GM19351 (cell line): ENCODE measurements around the gene DNAJA3.
"Not testable (repeated sequence)": the region's sequence is repeated elsewhere in the genome, so short reads cannot be mapped to it uniquely, and the experiment has no call there.

Source experiments
- ATAC-seq: cut with Tn5 transposase; IDR thresholded peaks from one replicate; pipeline ENCODE4 v1.9.1; 2021; ENCODE audit warnings: mild to moderate bottlenecking, moderate library complexity; ENCODE audit not compliant: unreplicated experiment

The DNAJA3 gene

DNA sequence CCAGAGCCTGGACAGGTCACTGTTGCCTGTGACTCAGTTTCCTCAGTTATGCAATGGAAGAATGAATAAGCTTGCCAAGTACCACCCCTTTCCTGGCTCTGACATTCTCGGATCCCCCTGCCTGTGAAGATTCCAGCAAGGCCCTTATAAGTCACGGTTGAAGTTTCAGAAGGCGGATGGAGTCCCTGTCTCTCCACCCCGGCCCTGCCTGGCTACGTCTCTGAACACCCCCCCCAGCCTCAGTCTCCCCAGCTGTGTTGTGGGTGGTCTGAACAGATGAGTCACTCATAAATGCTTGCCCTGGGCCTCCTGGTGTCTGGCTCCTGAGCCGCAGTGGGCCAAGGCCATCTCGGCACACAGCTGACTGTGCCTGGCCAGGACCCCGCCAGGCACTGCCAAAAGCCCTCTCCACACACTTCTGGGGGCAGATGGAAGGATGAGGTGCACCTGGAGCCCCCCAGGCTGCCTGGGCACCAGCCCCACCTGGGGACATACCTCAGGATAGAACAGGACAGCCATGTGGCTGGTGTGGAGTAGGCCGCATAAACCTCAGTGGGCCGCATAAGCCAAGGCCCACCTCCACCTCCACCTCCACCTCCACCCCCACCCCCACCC lies 38.6 kb upstream of the DNAJA3 start:
- ATAC-seq: no peak

DNA sequence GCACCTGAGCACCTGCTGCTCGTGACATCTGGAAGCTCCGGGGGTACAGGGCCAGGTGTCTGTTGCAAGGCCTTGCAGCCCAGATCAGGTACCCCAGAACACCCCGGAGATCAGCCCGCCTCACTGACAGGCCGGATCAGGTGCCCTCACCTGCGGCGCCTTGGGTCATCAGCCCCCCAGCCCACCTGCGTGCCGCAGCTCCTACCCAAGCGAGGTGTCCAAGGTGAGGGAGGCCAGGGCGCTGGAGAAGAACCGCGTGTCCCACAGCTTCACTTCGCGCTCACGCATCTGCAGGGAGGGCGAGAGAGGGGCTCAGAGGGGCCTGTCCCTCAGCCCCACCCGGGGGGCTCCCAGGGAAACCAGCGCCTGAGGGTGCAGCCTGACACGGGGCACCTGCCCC lies 37.9 kb upstream of the DNAJA3 start:
- ATAC-seq: no peak

DNA sequence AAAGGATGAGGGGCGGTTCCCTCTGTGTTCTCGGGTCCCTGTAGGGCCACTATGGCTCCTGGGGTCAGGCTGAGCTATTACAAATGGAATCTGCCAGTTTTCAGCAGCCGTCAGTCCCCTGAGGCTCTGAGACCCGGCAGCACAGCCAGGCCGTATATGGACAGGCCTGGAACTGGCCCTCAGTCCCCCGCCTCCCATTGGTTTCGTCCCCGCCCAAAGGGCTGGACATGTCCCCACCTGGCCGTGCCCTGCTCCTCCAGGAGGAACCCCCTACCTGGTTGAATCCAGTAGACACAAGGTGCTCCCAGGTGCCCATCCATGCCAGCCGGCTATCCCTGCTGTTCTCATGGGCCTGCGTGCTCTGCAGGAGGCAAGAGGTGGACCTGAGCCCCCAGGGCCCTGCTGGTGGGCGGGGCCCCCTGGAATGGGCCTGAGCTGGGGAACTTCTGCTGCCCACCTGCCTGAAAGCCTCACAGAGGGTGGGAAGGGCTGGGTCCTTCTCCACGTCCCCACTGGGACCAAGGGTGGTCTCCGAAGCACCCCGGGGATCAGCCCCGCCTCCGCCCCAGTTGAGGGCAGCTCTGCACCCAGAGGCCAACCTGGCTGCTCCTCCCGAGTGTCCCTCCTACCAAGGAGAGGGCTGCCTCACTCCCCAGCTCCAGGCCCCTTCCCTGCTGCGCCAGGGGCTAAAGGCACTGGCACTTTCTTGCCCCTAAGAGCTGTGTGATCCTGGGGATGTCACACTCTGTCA lies 37.2 kb upstream of the DNAJA3 start:
- ATAC-seq: no peak

- ATAC-seq: no peak
These were observed 36.4 kb upstream of the DNAJA3 start for GRCh38 chr16:4389051-4389955.

GRCh38 chr16:4390266-4391260 lies 35.1 kb upstream of the DNAJA3 start:
- no peak for ATAC-seq

GRCh38 chr16:4391631-4392381 lies 33.9 kb upstream of the DNAJA3 start:
- ATAC-seq: no peak

DNA sequence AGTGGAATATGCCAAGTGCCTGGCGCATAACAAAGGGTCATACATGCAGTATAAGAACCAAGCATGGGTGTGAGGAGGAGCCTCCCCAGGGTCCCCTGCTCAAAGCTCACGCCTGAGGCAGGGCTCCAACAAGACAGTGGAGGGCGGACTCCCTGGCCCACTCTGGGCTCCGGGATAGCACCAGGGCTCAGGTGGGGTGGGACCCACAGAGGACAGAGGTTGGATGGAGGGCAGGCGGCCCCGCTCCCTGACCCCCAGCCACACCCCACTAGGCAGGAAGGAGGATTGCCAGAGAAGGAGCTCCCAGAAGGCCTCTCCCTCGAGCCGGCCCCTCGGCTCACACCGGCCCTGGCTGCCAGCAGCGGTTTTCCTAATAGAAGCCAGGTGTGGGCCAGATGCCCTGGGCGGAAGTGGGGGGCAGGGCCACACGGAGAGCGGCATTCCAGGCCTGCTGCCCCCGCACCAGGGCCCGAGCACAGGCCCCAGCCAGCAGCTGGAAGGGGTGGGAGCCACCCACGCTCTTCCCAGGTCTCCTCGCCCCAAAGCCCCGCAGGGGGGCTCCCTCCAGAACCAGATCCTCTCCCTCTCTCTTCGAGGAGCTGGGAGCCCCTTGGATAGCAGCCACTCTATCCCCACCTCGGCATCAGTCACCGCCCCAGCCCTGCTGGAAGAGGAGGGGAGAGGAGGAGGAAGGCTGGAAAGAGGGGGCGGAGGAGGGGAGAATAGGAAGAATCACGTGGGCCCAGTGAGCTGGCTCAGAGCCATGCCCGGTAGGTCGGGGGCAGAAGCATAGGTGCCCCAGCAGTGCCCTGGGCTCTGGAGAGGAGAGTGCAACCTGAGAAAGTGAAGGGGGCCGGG lies 33.1 kb upstream of the DNAJA3 start:
- ATAC-seq: no peak

GRCh38 chr16:4393240-4393600 lies 32.4 kb upstream of the DNAJA3 start:
- ATAC-seq: no peak

DNA sequence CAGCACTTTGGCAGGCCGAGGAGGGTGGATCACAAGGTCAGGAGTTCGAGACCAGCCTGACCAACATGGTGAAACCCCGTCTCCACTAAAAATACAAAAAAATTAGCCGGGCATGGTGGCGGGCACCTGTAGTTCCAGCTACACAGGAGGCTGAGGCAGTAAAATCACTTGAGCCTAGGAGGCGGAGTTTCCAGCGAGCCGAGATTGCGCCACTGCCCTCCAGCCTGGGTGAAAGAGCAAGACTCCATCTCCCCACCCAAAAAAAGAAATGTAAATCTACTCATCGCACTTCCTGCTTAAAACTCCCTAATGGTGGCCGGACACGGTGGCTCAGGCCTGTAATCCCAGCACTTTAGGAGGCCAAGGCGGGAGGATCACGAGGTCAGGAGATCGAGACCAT lies 31.8 kb upstream of the DNAJA3 start:
- ATAC-seq: not testable (repeated sequence)

GRCh38 chr16:4395055-4395726 lies 30.5 kb upstream of the DNAJA3 start:
- ATAC-seq: no peak

GRCh38 chr16:4399001-4399730 lies 26.5 kb upstream of the DNAJA3 start:
- no peak for ATAC-seq

- ATAC-seq: no peak
These were observed 24.6 kb upstream of the DNAJA3 start for GRCh38 chr16:4401094-4401501.

DNA sequence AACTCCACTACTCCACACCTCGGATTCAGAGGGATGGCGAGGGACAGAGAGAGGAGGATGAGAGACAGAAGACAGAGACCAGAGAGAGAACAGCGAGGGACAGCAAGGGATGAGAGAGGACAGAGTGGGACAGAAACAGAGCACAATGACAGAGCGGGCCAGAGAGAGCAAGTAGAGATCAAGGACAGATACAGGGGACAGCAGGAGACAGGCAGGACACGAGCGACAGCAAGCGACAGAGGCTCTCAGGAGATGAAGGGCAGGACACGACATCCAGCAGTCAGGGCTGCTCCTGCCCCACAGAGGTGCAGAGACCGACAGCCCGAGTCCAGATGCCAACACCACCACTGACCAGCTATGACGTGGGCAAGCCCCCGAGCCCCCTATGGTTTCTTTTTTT lies 24.2 kb upstream of the DNAJA3 start:
- no peak for ATAC-seq

DNA sequence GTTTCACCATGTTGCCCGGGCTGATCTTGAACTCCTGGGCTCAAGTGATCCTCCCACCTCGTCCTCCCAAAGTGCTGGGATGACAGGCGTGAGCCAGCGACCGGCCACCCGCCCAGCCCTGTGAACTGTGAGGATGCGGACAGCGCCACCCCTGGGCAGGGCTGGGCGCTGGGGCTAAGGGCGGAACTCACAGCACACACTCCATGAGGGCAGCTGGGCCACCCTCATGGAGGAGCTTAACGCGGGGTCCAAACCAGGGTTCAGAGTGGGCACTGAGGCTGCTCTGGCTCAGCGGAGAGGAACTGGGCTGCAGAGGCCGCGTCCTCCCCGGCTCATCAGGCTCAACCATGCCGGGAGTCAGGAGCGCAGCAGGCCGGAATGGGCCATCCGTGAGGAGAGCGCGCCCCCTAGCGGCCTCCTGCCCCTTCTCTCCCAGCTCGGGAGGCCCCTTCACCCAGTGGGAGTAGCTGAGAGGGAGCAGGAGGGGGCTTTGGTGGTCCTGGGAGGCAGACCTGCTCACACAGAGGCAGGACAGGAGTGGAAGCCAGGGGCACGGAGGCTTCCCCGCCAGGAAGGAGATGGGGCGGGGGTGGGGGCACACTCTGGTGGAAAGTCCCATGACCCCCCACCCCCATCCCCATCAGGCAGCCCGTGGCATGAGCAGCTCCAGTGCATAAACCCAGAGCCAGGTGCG lies 23.1 kb upstream of the DNAJA3 start:
- ATAC-seq: peak; percentile 60

GRCh38 chr16:4403133-4403949 lies 22.3 kb upstream of the DNAJA3 start:
- no peak for ATAC-seq

GRCh38 chr16:4404247-4404966 lies 21.3 kb upstream of the DNAJA3 start:
- ATAC-seq: no peak
